Vagina (tissue), 2 donors: Measurements from ENCODE around the gene PTGES3. TPM values are rescaled to one million over a fixed set of nuclear protein-coding genes. Genes with fewer than 3 reads are reported as not detected.
A peak's percentile ranks its signal among the peaks of the same experiment; 100 is the strongest.

Source experiments
- DNase-seq, 2 donors: peaks; one replicate each; pipeline ENCODE4 v3.0.0-alpha.2; 2017; ENCODE audit errors: extremely low spot score in 2 of 2
- H3K27ac ChIP-seq: fragments of 200-600 bp; sonication (generic); one replicate; pipeline ENCODE4 v1.5.1; 2019
- H3K27me3 ChIP-seq: fragments of 200-600 bp; sonication (generic); one replicate; pipeline ENCODE4 v1.5.1; 2019
- H3K36me3 ChIP-seq, 2 donors: fragments of 200-600 bp; sonication (generic); one replicate each; pipeline ENCODE4 v1.5.1; 2017 to 2019
- H3K4me1 ChIP-seq: fragments of 200-600 bp; sonication (generic); one replicate; pipeline ENCODE4 v1.5.1; 2019
- H3K4me3 ChIP-seq, 2 donors: fragments of 200-600 bp; sonication (generic); 1 replicate in 1 of 2; 2 replicates in 1 of 2; pipeline ENCODE4 v1.5.1; 2016 to 2019
- H3K9me3 ChIP-seq: fragments of 200-600 bp; sonication (generic); one replicate; pipeline ENCODE4 v1.5.1; 2019
- POLR2A ChIP-seq, 2 donors: fragments of 450-650 bp; IDR thresholded peaks; one replicate each; pipeline ENCODE4 v1.6.1; 2017; ENCODE audit warnings: antibody characterized with exemption in 2 of 2, mild to moderate bottlenecking in 2 of 2, moderate library complexity in 2 of 2
- POLR2AphosphoS5 ChIP-seq, 2 donors: sonication (generic); formaldehyde crosslinking; IDR thresholded peaks; one replicate each; pipeline ENCODE4 v1.9.0; 2017; ENCODE audit warnings: antibody characterized with exemption in 2 of 2, mild to moderate bottlenecking in 2 of 2, low read depth in 1 of 2; ENCODE audit not compliant: insufficient read depth in 1 of 2
- intact Hi-C: fragments of 100-400 bp; cut with DNase I; formaldehyde crosslinking; loops from one replicate; pipeline ENCODE4 v1.15.1; 2023
- total RNA-seq: library from RNA; depleted of rRNA; stranded (reverse); fragments of >200 nt; gene quantifications from one replicate; pipeline ENCODE4 v1.2.3, GENCODE V29; 2016
- TF ChIP-seq, protein P1 (sequence below), 3 experiments: fragments of 450-650 bp in 2 of 3; fragments of 200-600 bp in 1 of 3; sonication (generic) in 1 of 3; IDR thresholded peaks; one replicate each; pipeline ENCODE4 v1.5.1; 2017 to 2019; ENCODE audit warnings: antibody characterized with exemption in 3 of 3, mild to moderate bottlenecking in 2 of 3, moderate library complexity in 2 of 3

Gene PTGES3
- total RNA-seq, 1 donor from 2014 or later, result 81.0 TPM

GRCh38 chr12:56644654-56645053, 43.4 kb downstream of the PTGES3 start:
- Histone ChIP-seq H3K27me3 (no peaks in the 10 kb centered on the region), H3K4me1 (peaks cover 26% of the 10 kb centered on the region), H3K27ac (peak overlapping the region; percentile 95)

GRCh38 chr12:56641219-56641618, 46.9 kb downstream of the PTGES3 start:
- H3K4me1 ChIP-seq, result peaks cover 31% of the 10 kb centered on the region
- intact Hi-C loops, result loop anchor here (5.0 kb wide), 1 partner anchor 46 kb away; the partner anchor contains the start of gene PTGES3
- no peaks in the 10 kb centered on the region for H3K27me3 ChIP-seq
- no peak for DNase-seq
- no peak overlapping the region for H3K4me3 ChIP-seq
- no peaks in the 10 kb centered on the region for H3K9me3 ChIP-seq
- TF ChIP-seq, protein P1, sequence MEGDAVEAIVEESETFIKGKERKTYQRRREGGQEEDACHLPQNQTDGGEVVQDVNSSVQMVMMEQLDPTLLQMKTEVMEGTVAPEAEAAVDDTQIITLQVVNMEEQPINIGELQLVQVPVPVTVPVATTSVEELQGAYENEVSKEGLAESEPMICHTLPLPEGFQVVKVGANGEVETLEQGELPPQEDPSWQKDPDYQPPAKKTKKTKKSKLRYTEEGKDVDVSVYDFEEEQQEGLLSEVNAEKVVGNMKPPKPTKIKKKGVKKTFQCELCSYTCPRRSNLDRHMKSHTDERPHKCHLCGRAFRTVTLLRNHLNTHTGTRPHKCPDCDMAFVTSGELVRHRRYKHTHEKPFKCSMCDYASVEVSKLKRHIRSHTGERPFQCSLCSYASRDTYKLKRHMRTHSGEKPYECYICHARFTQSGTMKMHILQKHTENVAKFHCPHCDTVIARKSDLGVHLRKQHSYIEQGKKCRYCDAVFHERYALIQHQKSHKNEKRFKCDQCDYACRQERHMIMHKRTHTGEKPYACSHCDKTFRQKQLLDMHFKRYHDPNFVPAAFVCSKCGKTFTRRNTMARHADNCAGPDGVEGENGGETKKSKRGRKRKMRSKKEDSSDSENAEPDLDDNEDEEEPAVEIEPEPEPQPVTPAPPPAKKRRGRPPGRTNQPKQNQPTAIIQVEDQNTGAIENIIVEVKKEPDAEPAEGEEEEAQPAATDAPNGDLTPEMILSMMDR (IDR thresholded peaks at IDR 0.05), result no peak
- no peak for TF ChIP-seq POLR2A (IDR thresholded peaks at IDR 0.05)
- TF ChIP-seq POLR2AphosphoS5 (IDR thresholded peaks at IDR 0.05; ENCODE audit: insufficient read depth in 1 of 2, low read depth in 1 of 2), result no peak
- H3K27ac ChIP-seq, result no peak overlapping the region
- peaks cover 3 to 71% of the 10 kb centered on the region in 2 donors for H3K36me3 ChIP-seq

More at GRCh38 chr12:56644654-56645053, 43.4 kb downstream of the PTGES3 start:
- peaks cover 3 to 50% of the 10 kb centered on the region in 2 donors for H3K36me3 ChIP-seq
- H3K9me3 ChIP-seq, result no peaks in the 10 kb centered on the region
- no peak for DNase-seq
- peak overlapping the region; percentile 83 to 98 for H3K4me3 ChIP-seq
- TF ChIP-seq, protein P1 (IDR thresholded peaks at IDR 0.05), result no peak
- no peak for TF ChIP-seq POLR2A (IDR thresholded peaks at IDR 0.05)
- no peak for TF ChIP-seq POLR2AphosphoS5 (IDR thresholded peaks at IDR 0.05; ENCODE audit: insufficient read depth in 1 of 2, low read depth in 1 of 2)
- intact Hi-C loops, result loop anchor here (5.0 kb wide), 1 partner anchor 43 kb away; the partner anchor contains the start of gene PTGES3

DNA sequence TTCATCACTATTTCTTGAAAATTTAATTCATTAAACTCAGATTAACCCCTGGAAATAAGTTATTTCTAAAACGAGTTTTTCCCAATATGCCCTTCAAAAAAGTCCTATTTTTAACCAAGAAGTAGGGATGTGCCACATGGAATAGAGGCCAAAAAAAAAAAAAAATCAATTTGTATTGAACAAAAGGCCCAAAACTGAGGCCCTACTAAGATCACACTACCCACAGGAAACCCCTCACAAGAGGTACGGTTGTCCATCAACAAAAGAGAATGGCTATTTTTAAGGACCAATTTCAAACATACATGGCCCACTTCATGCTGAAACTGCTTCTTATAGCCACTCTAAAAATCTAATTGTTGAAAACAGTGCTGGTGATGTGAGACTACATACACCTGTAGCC, 50.5 kb downstream of the PTGES3 start:
- peak overlapping the region; percentile 100 for H3K27ac ChIP-seq
- no peak for DNase-seq
- intact Hi-C loops, result loop anchor here (10.0 kb wide), 1 partner anchor 123 kb away; no protein-coding TSS in a partner anchor
- H3K27me3 ChIP-seq, result no peaks in the 10 kb centered on the region
- no peak for TF ChIP-seq POLR2AphosphoS5 (IDR thresholded peaks at IDR 0.05; ENCODE audit: insufficient read depth in 1 of 2, low read depth in 1 of 2)
- no peak for TF ChIP-seq POLR2A (IDR thresholded peaks at IDR 0.05)
- TF ChIP-seq, protein P1 (IDR thresholded peaks at IDR 0.05), result no peak
- no peak overlapping the region for H3K4me3 ChIP-seq
- H3K4me1 ChIP-seq, result peaks cover 36% of the 10 kb centered on the region
- peaks cover 2 to 50% of the 10 kb centered on the region in 2 donors for H3K36me3 ChIP-seq
- no peaks in the 10 kb centered on the region for H3K9me3 ChIP-seq

GRCh38 chr12:56636675-56637540, 51.2 kb downstream of the PTGES3 start:
- Histone ChIP-seq H3K4me1 (peaks cover 43% of the 10 kb centered on the region), H3K9me3 (no peaks in the 10 kb centered on the region), H3K4me3 (peak overlapping the region; percentile 74 to 94), H3K36me3 (peaks cover 0 to 43% of the 10 kb centered on the region in 2 donors), H3K27me3 (no peaks in the 10 kb centered on the region), H3K27ac (peak overlapping the region; percentile 100)
- intact Hi-C loops, result loop anchor here (10.0 kb wide), 1 partner anchor 122 kb away; no protein-coding TSS in a partner anchor
- DNase-seq, result peak; percentile 100
- TF ChIP-seq, protein P1 (IDR thresholded peaks at IDR 0.05), result peak; percentile 22 to 48 (median 40)
- peak; percentile 69 to 98 for TF ChIP-seq POLR2AphosphoS5 (IDR thresholded peaks at IDR 0.05; ENCODE audit: insufficient read depth in 1 of 2, low read depth in 1 of 2)
- no peak for TF ChIP-seq POLR2A (IDR thresholded peaks at IDR 0.05)
